K562 (cell line): ENCODE measurements around the gene FRMD4A. TPM values are rescaled to one million over a fixed set of nuclear protein-coding genes. Genes with fewer than 3 reads are reported as not detected.

Experiments
- CREB3L1 ChIP-seq: fragments of 450-650 bp; IDR thresholded peaks from 2 replicates; pipeline ENCODE4 v1.6.1; 2014; ENCODE audit warnings: low read depth, mild to moderate bottlenecking, moderate library complexity, borderline replicate concordance
- CSDE1 ChIP-seq, 2 experiments: fragments of 450-650 bp; IDR thresholded peaks; 2 replicates each; pipeline ENCODE4 v1.6.1; 2016; ENCODE audit warnings: mild to moderate bottlenecking in 1 of 2
- MBD1 ChIP-seq: fragments of 250-450 bp; sonication (Bioruptor Pico); IDR thresholded peaks from 2 replicates; pipeline ENCODE4 v1.8.0; 2022; ENCODE audit warnings: inconsistent platforms
- MLLT1 ChIP-seq, 2 experiments: fragments of 450-650 bp; IDR thresholded peaks; 2 replicates each; pipeline ENCODE4 v1.6.1; 2016
- ZNF407 ChIP-seq: fragments of 450-650 bp; IDR thresholded peaks from 2 replicates; pipeline ENCODE4 v1.6.1; 2016; ENCODE audit warnings: low read depth
- polyA plus RNA-seq, 8 experiments: library from polyadenylated mRNA; depleted of rRNA in 4 of 8; stranded (reverse) in 5 of 8; unstranded in 3 of 8; fragments of >200 nt; fragmentation: Nextera tagmentation in 2 of 8; fragmentation: Illumina TruSeq in 1 of 8; extraction: Ambion mirVana in 2 of 8; extraction: Trizol in 1 of 8; gene quantifications; 2 replicates each; pipeline versions ENCODE4 v1.2.1 to v1.2.3, GENCODE V29; 2011 to 2014; ENCODE audit warnings: inconsistent platforms in 1 of 8, missing spikeins in 1 of 8
- total RNA-seq, 7 experiments: library from RNA; depleted of rRNA in 6 of 7; stranded (reverse); fragments of >200 nt in 6 of 7; fragmentation: Illumina TruSeq in 2 of 7; extraction: Trizol in 2 of 7; gene quantifications; 2 replicates each; pipeline versions ENCODE4 v1.2.1 to v1.2.3, GENCODE V29; 2011 to 2021; ENCODE audit warnings: low replicate concordance in 1 of 7

FRMD4A gene
- total and polyA plus RNA-seq, 9 of the 15 experiments (the other 6 are each of a cell fraction or from before 2014, with no cell fraction given), result 0.80 to 5.2 (median 3.0) TPM

- TF ChIP-seq MBD1 (no peak), CREB3L1 (no peak), CSDE1 (IDR thresholded peaks at IDR 0.05) (no peak), ZNF407 (no peak), MLLT1 (IDR thresholded peaks at IDR 0.05) (no peak)
Measured at GRCh38 chr10:13725594-13725993, 605.1 kb downstream of the FRMD4A start (continued).
